Glutamatergic neuron (in vitro differentiated cells): ENCODE data around the gene TOP2B. TPM values are rescaled to one million over a fixed set of nuclear protein-coding genes. Genes with fewer than 3 reads are reported as not detected.

ENCODE experiments used
- DNase-seq: peaks from one replicate; pipeline ENCODE4 v3.0.0; 2022
- H3K27ac Mint-ChIP-seq: one replicate; pipeline ENCODE4 v1.8.0; 2020; ENCODE audit warnings: mild to moderate bottlenecking, mixed read lengths, inconsistent platforms; ENCODE audit not compliant: unreplicated experiment
- H3K27me3 Mint-ChIP-seq: one replicate; pipeline ENCODE4 v1.8.0; 2020; ENCODE audit warnings: mild to moderate bottlenecking, moderate library complexity, mixed read lengths, inconsistent platforms; ENCODE audit not compliant: unreplicated experiment
- H3K36me3 Mint-ChIP-seq: one replicate; pipeline ENCODE4 v1.8.0; 2020; ENCODE audit warnings: mild to moderate bottlenecking, mixed read lengths, inconsistent platforms; ENCODE audit not compliant: unreplicated experiment
- H3K4me1 Mint-ChIP-seq: one replicate; pipeline ENCODE4 v1.8.0; 2020; ENCODE audit warnings: mild to moderate bottlenecking, low read depth, mixed read lengths, inconsistent platforms; ENCODE audit not compliant: unreplicated experiment
- H3K4me3 Mint-ChIP-seq: one replicate; pipeline ENCODE4 v1.8.0; 2020; ENCODE audit warnings: mild to moderate bottlenecking, mixed read lengths, inconsistent platforms; ENCODE audit not compliant: unreplicated experiment
- H3K9me3 Mint-ChIP-seq: one replicate; pipeline ENCODE4 v1.8.0; 2020; ENCODE audit warnings: mild to moderate bottlenecking, moderate library complexity, mixed read lengths, inconsistent platforms; ENCODE audit not compliant: unreplicated experiment
- total RNA-seq: library from RNA; stranded (reverse); fragmentation: NEBNext Ultra II Directional; extraction: Animal tissue kit (Norgen Biotek cat#: 25700); gene quantifications from one replicate; pipeline ENCODE4 v1.2.1, GENCODE V29; 2021; ENCODE audit not compliant: unreplicated experiment
- TF ChIP-seq, protein P1 (sequence below): fragments of 200-600 bp; sonication (generic); IDR thresholded peaks from one replicate; pipeline ENCODE4 v1.5.0; 2021; ENCODE audit not compliant: partially characterized antibody, unreplicated experiment

The TOP2B gene
- total RNA-seq, 1 donor from 2014 or later = 250 TPM

DNA sequence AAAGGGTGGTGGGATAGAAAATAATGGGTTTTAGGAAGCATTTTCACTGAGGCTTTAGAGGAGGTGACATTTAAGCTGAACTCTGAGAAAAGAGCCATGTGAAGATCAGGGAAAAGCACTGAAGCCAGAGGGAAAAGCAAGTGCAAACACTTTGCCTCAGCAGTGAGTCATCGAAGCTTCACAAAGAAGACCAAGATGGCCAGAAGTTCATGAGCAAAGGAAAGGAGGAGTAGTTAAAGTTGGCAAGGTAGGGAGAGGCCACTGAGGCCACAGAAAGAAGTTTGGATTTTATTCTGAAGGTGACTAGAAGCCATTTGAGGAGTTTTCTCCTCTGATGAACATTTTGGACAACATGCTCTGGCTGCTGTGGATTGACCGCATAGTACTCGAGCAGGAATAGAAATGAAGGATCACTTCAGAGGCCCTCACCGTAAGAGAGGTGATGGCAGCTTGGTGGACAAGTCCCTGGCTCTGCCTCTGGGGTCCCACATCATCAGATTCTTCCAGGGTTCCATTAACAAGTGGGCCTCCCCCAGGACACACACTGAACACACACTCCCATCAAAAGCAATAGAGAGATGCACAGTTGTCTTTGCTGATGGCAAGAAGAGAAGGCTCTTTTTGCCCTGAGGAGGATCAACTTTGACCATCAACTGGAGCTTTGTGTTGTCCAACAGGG lies 75.5 kb downstream of the TOP2B start:
- TF ChIP-seq, protein P1, sequence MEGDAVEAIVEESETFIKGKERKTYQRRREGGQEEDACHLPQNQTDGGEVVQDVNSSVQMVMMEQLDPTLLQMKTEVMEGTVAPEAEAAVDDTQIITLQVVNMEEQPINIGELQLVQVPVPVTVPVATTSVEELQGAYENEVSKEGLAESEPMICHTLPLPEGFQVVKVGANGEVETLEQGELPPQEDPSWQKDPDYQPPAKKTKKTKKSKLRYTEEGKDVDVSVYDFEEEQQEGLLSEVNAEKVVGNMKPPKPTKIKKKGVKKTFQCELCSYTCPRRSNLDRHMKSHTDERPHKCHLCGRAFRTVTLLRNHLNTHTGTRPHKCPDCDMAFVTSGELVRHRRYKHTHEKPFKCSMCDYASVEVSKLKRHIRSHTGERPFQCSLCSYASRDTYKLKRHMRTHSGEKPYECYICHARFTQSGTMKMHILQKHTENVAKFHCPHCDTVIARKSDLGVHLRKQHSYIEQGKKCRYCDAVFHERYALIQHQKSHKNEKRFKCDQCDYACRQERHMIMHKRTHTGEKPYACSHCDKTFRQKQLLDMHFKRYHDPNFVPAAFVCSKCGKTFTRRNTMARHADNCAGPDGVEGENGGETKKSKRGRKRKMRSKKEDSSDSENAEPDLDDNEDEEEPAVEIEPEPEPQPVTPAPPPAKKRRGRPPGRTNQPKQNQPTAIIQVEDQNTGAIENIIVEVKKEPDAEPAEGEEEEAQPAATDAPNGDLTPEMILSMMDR = no peak
- no peaks in the 10 kb centered on the region for H3K9me3 Mint-ChIP-seq
- peaks cover 7% of the 10 kb centered on the region for H3K4me1 Mint-ChIP-seq
- no peak overlapping the region for H3K4me3 Mint-ChIP-seq
- peaks cover 8% of the 10 kb centered on the region for H3K36me3 Mint-ChIP-seq
- H3K27me3 Mint-ChIP-seq = no peaks in the 10 kb centered on the region
- H3K27ac Mint-ChIP-seq = no peak overlapping the region
- no peak for DNase-seq

DNA sequence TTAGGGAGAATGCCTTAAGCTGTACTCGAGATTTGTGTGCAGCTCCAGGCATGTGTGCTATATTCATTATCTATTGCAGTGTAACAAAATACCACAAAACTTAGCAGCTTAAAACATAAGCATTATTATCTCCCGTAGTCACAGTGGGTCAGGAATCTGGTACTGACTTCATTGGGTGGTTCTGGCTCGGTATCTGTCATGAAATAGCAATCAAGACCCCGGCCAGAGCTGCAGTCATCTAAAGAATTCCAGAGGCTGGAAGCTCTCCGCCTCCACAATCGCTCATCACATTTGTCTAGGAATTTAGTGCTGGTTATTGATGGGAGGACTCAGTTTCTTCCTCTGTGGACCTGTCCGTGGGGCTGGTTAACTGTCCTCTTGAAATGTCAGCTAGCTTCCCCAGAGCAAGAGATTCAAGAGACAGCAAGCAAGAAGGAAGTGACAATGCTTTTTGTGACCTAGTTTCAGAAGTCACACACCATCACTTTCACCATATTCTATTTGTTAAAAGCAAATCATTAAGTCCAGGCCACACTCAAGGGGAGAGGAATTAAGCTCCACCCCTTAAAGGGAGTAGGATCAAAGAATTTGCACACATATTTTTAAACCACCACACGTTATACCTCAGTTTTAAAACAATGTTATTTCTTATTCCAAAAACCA lies 76.1 kb downstream of the TOP2B start:
- no peak for DNase-seq

DNA sequence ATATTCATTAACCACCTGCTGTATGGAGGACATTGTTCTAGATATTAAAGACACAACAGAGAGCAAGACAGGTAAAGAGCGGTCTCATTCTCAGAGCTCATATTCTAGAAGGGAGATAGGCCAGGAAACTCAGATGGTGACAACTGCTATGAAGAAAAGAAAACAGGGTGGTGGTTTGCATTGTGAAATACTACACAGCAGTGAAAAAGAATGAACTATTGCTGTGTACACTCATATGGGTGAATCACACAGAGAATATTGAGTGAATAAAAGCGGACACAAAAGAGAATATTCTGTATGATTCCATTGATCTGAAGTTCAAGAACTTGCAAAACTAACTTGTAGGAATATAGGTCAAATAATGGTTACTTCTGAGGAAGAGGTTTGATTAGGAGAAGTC lies 76.7 kb downstream of the TOP2B start:
- Mint-ChIP-seq H3K27ac (no peak overlapping the region), H3K36me3 (peaks cover 8% of the 10 kb centered on the region), H3K4me3 (no peak overlapping the region), H3K9me3 (peaks cover under 1% of the 10 kb centered on the region), H3K4me1 (peaks cover 2% of the 10 kb centered on the region), H3K27me3 (no peaks in the 10 kb centered on the region)
- TF ChIP-seq, protein P1 = no peak
- DNase-seq = no peak

More for the DNA sequence above, 76.1 kb downstream of the TOP2B start:
- peaks cover 8% of the 10 kb centered on the region for H3K36me3 Mint-ChIP-seq
- H3K27me3 Mint-ChIP-seq = no peaks in the 10 kb centered on the region
- H3K4me3 Mint-ChIP-seq = no peak overlapping the region
- no peaks in the 10 kb centered on the region for H3K9me3 Mint-ChIP-seq
- H3K27ac Mint-ChIP-seq = no peak overlapping the region
- peaks cover 4% of the 10 kb centered on the region for H3K4me1 Mint-ChIP-seq
- TF ChIP-seq, protein P1 = no peak

DNA sequence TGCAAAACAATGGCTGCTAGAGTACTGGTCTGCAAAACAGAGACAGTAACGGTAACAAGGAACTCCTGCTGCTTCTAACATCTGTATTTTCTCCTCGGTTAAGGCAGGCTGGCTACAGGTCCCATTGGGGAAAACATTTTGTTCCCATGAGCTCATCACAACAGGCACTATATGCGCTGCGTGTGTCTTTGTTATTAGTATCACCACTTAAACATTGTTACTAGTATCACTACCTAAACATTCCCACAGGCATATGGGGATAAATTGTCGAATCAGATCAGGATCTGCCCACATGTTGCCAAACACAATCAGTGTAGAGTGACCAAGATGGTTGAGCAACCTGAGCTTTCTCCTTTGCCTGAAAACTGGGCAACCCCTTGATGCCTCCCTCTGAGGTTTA lies 77.2 kb downstream of the TOP2B start:
- TF ChIP-seq, protein P1 = no peak
- Mint-ChIP-seq H3K27ac (no peak overlapping the region), H3K27me3 (no peaks in the 10 kb centered on the region), H3K9me3 (peaks cover 3% of the 10 kb centered on the region), H3K4me3 (no peak overlapping the region), H3K36me3 (peaks cover 9% of the 10 kb centered on the region), H3K4me1 (no peaks in the 10 kb centered on the region)
- DNase-seq = no peak

DNA sequence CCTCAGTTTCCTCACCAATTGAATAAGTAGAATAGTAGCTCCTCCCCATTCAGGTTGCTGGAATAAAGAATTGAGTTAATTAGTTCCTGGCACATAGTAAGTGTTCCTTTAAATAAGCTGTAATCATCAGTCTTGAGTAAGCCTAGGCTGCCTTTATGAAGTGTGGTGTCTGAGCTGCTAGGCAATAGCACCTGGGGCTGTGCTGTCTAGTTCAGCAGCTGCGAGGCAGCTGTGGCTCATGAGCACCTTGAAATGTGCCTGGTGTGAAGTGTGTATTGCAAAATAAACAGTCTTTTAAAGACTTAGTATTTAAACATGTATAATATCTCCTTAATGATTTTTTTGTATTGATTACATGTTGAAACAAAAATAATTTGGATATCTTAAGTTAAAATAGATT lies 77.6 kb downstream of the TOP2B start:
- no peak overlapping the region for H3K27ac Mint-ChIP-seq
- no peaks in the 10 kb centered on the region for H3K27me3 Mint-ChIP-seq
- H3K9me3 Mint-ChIP-seq = peaks cover 3% of the 10 kb centered on the region
- no peak overlapping the region for H3K4me3 Mint-ChIP-seq
- H3K4me1 Mint-ChIP-seq = no peaks in the 10 kb centered on the region
- TF ChIP-seq, protein P1 = no peak
- DNase-seq = no peak
- peaks cover 14% of the 10 kb centered on the region for H3K36me3 Mint-ChIP-seq
